Colon (tissue), 2 donors: Measurements from ENCODE around the gene SRGAP1.
"Not testable (repeated sequence)": the region's sequence is repeated elsewhere in the genome, so short reads cannot be mapped to it uniquely, and the experiment has no call there.

ENCODE experiments used
- FAIRE-seq: peaks from 2 replicates; lab custom pipeline; 2012; peaks lifted over from hg19 to GRCh38; lab: Jason Lieb, UNC
- donor health status: control.
- donor health status: control.

Gene SRGAP1

DNA sequence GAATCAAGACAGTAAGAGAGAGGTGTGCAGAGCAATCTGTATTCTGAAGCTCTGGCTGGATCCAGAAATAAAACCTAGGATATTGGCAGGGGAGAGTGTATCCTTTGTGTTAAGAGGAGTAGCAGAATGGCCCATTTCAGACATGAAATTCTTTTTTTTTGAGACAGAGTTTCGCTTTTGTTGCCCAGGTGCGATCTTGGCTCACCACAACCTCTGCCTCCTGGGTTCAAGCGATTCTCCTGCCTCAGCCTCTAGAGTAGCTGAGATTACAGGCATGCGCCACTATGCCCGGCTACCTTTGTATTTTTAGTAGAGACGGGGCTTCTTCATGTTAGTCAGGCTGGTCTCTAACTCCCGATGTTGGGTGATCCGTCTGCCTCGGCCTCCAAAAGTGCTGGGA lies 6.1 kb upstream of the SRGAP1 start:
- FAIRE-seq: no peak

DNA sequence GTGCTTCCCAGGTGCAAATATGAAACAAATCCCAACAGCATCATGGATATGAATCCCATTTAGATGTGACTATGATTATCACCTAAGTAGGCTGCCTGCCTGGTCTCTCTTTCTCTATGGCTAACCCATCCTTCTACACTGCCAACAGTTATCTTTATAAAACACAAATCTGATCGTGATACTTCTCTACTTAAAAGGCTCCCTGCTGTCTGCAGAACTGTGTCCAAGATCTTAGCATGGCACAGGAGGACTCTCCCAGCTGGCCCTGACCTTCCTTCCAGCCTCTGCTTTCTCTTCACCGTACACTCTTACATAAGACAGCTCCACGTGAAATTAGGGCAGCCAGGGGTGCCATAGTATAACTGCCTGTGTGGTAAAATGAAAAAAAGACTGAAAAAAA lies 3.5 kb upstream of the SRGAP1 start:
- no peak for FAIRE-seq

- no peak for FAIRE-seq
Measured at GRCh38 chr12:63841571-63841970, 2.9 kb upstream of the SRGAP1 start.

DNA sequence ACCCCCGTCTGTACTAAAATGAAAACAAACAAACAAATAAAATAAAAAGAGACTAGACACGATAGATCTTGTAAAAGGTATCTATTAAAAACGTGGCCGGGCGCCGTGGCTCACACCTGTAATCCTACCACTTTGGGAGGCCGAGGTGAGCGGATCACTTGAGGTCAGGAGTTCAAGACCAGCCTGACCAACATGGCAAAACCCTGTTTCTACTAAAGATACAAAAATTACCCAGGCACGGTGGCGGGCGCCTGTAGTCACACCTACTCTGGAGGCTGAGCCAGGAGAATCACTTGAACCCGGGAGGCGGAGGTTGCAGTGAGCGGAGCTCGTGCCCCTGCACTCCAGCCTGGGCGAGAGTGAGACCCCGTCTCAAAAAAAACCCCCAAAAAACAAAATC lies 1.8 kb upstream of the SRGAP1 start:
- not testable (repeated sequence) for FAIRE-seq

- no peak for FAIRE-seq
Measured at GRCh38 chr12:63843254-63843720, 1.2 kb upstream of the SRGAP1 start.

- no peak for FAIRE-seq
Measured at GRCh38 chr12:63843721-63844390, 644 bp upstream of the SRGAP1 start.

DNA sequence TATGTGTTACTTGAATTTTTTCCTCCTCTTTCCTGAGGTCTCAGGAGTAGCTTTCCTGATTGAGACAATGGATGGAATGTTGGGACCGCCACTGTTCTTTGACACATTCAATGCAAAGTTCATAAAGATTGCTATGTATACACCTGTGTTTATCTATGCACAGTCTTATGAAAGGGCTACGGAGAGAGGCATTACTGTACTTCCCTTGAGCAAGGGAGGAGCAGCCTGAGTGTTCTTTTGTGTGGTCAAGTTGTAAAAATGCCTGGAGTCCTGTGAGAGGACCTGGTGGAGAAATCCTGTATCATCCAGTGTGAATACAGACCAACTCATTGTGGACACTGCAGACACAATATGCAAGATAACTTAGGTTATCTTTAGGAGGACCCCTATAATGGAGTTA lies 1.2 kb downstream of the SRGAP1 start:
- FAIRE-seq: no peak

- no peak for FAIRE-seq
Measured at GRCh38 chr12:63846238-63846967, 1.9 kb downstream of the SRGAP1 start.

- no peak for FAIRE-seq
Measured at GRCh38 chr12:63848450-63848849, 4.0 kb downstream of the SRGAP1 start.

GRCh38 chr12:63849106-63849620 lies 4.7 kb downstream of the SRGAP1 start:
- no peak for FAIRE-seq

- no peak for FAIRE-seq
Measured at GRCh38 chr12:63849641-63850040, 5.1 kb downstream of the SRGAP1 start.

GRCh38 chr12:63853978-63854377 lies 9.5 kb downstream of the SRGAP1 start:
- FAIRE-seq: no peak

- FAIRE-seq: no peak
Measured at GRCh38 chr12:63855299-63855698, 10.8 kb downstream of the SRGAP1 start.

DNA sequence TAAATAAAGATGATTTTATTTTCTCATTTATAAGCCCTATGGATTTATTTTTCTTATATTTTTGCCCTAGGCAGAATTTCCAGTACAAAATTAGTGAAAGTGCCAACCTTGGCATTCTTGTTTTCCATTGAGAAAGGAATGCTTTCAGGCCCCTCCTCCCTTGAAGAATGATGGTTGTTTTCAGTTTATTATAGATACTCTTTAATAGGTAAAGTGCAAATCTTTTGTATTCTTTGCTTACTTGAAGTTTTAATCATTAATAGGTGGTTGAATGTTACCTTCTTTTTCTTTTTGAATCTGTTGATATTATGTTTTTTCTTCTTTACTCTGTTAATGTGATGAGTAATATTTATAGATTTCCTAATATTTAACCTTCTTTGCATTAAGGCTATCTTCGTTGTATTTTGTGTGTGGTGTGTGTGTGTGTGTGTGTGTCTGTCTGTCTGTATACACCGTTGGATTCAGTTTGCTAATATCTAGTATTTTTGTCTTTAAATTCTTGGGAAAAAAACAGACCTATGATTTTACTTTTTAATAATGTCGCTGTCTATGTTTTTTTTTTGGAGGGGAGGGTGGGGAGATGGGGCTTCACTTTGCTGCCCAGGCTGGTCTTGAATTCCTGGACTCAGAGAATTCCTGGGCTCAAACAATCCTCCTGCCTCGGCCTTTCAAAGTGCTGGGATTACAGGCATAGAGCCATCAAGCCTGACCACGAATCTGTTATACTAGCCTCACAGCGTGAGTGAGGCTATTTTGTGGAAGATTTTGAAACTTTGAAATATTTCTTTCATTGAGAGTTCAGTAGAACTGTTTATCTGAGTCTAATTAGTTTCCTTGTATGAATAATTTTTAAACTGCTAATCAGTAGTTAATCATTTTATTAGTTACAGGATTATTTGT lies 13.5 kb downstream of the SRGAP1 start:
- no peak for FAIRE-seq

DNA sequence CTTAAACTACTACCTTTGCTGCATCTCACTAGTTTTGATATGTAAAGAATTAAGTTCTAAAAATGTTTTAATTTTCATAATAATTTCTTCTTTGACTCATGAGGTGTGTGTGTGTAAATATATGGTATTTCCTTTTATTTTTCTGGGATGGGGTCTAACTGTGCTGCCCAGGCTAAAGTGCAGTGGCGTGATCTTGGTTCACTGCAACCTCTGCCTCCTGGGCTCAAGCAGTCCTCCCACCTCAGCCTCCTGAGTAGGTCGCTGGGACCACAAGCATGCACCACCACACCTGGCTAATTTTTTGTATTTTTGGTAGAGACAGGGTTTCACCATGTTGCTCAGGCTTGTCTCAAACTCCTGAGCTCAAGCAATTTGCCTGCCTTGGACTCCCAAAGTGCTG lies 15.4 kb downstream of the SRGAP1 start:
- not testable (repeated sequence) for FAIRE-seq

DNA sequence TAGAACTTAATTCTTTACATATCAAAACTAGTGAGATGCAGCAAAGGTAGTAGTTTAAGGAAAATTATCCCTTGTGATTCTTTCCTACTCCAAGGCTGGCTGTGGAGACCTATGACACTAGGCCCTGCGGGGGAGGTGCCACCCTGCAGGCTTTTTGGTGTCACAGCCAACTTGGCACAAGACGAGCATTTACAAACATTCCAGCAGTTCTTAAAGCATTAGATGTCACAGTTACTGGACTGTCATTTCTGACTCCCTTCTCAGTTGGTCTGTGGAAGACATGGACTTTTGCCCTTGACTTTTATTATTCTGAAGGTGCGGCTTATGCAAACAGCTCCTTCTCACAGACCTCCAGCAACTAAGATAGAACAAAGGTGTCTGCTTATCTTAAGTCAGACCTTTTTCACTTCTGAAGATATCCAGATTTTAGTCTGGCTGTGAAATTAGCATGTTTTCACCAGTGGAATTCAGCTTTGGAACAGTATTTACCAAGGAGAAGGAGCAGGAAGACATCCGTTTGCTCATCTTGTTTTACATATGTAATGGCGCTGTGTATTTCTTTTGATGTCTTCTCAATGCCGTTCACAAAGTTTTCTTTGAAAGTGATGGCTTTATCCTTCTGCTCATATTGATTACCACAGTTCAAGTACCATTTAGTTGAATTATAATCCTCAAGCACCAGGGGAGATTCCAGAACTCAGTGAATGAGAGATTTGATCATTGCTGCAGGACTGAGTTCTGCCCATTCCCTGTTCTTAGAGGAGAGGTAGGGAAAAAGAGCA lies 17.9 kb downstream of the SRGAP1 start:
- no peak for FAIRE-seq

- FAIRE-seq: no peak
Measured at GRCh38 chr12:63862969-63863230, 18.4 kb downstream of the SRGAP1 start.

DNA sequence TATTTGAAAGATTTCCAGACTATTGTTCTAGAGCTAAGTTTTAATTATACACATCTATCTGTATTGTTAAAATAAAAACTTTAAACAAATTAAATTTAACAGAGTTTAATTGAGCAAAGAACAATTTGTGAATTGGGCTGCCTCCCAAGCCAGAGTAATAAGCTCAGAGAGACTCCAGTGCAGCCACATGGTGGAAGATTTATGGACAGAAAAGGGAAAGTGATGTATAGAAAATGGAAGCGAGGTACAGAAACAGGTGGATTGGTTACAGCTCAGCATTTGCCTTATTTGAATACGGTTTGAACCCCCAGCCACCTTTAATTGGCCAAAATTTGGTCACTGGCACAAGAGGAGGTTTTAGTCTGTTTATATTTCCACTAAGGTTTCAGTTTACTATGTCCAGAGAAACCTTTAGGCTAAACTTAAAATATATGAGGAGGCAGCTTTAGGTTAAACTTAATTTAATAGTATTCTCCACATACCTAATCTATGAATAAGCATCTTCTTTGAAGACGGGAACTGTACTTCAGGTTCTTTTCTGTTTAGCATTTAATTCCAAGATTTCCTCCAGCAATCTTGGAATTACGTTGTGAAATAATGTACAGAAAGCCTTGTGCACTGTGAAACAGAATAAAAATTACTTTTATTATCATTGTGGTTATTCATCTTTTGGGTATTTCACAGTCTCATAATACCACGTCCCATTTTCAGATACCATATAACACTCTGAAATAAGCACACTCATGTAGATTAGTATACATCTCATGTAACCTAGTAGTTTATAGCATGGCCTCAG lies 19.4 kb downstream of the SRGAP1 start:
- no peak for FAIRE-seq

DNA sequence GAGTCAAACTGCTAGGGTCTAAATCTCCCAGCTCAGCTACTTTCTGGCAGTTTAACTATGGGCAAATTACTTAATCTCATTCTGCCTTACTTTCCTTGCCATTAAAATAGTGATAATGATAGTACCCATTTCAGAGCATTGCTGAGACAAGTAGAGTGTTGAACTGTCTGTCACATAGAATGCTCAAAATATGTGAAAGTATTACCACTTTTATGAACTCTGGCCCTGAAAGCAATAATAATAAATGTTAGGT lies 19.9 kb downstream of the SRGAP1 start:
- no peak for FAIRE-seq

DNA sequence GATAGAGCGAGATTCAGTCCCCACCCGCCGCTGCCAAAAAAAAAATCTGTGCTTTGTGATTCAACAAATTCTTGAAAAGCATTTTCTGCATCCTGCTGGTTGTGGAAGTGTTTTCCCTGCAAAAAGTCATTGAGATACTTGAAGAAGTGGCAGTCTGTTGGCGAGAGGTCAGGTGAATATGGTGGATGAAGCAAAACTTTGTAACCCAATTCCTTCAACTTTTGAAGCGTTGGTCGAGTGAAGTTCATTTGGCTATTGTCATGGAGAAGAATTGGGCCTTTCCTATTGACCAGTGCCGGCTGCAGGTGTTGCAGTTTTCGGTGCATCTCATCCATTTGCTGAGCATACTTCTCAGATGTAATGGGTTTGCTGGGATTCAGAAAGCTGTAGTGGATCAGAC lies 20.9 kb downstream of the SRGAP1 start:
- FAIRE-seq: no peak

- no peak for FAIRE-seq
Measured at GRCh38 chr12:63867053-63867452, 22.6 kb downstream of the SRGAP1 start.

- no peak for FAIRE-seq
Measured at GRCh38 chr12:63869656-63870055, 25.2 kb downstream of the SRGAP1 start.
